Measurements from ENCODE around the gene DCLK1. TPM values are rescaled to one million over a fixed set of nuclear protein-coding genes. Genes with fewer than 3 reads are reported as not detected.

The DCLK1 gene
- polyA plus RNA-seq, 4 donors = 4.3 to 39.0 (median 8.9) TPM

GRCh38 chr13:35912841-35913240, 218.3 kb downstream of the DCLK1 start:
- DNase-seq (ENCODE audit: low read depth in 4 of 4, low spot score in 3 of 4) = no peak

- no peak for DNase-seq (ENCODE audit: low read depth in 4 of 4, low spot score in 3 of 4)
Observed at GRCh38 chr13:35909837-35910540, 221.2 kb downstream of the DCLK1 start.

- no peak for DNase-seq (ENCODE audit: low read depth in 4 of 4, low spot score in 3 of 4)
Observed at GRCh38 chr13:35909091-35909490, 222.1 kb downstream of the DCLK1 start.

GRCh38 chr13:35908226-35908625, 223.0 kb downstream of the DCLK1 start:
- no peak for DNase-seq (ENCODE audit: low read depth in 4 of 4, low spot score in 3 of 4)

- no peak for DNase-seq (ENCODE audit: low read depth in 4 of 4, low spot score in 3 of 4)
Observed at GRCh38 chr13:35906636-35907035, 224.5 kb downstream of the DCLK1 start.

GRCh38 chr13:35903075-35903474, 228.1 kb downstream of the DCLK1 start:
- DNase-seq (ENCODE audit: low read depth in 4 of 4, low spot score in 3 of 4) = no peak

GRCh38 chr13:35898041-35898440, 233.1 kb downstream of the DCLK1 start:
- DNase-seq (ENCODE audit: low read depth in 4 of 4, low spot score in 3 of 4) = no peak

- no peak for DNase-seq (ENCODE audit: low read depth in 4 of 4, low spot score in 3 of 4)
Observed at GRCh38 chr13:35894636-35895035, 236.5 kb downstream of the DCLK1 start.

- DNase-seq (ENCODE audit: low read depth in 4 of 4, low spot score in 3 of 4) = no peak
Observed at GRCh38 chr13:35892837-35893814, 238.1 kb downstream of the DCLK1 start.

- no peak for DNase-seq (ENCODE audit: low read depth in 4 of 4, low spot score in 3 of 4)
Observed at GRCh38 chr13:35891507-35892441, 239.4 kb downstream of the DCLK1 start.

GRCh38 chr13:35889560-35889959, 241.6 kb downstream of the DCLK1 start:
- no peak for DNase-seq (ENCODE audit: low read depth in 4 of 4, low spot score in 3 of 4)

- no peak for DNase-seq (ENCODE audit: low read depth in 4 of 4, low spot score in 3 of 4)
Observed at GRCh38 chr13:35888981-35889380, 242.2 kb downstream of the DCLK1 start.

GRCh38 chr13:35888457-35888883, 242.7 kb downstream of the DCLK1 start:
- DNase-seq (ENCODE audit: low read depth in 4 of 4, low spot score in 3 of 4) = no peak

- no peak for DNase-seq (ENCODE audit: low read depth in 4 of 4, low spot score in 3 of 4)
Observed at GRCh38 chr13:35887115-35887666, 244.0 kb downstream of the DCLK1 start.

GRCh38 chr13:35886332-35887114, 244.7 kb downstream of the DCLK1 start:
- no peak for DNase-seq (ENCODE audit: low read depth in 4 of 4, low spot score in 3 of 4)

- no peak for DNase-seq (ENCODE audit: low read depth in 4 of 4, low spot score in 3 of 4)
Observed at GRCh38 chr13:35884211-35884760, 246.9 kb downstream of the DCLK1 start.

GRCh38 chr13:35882722-35883497, 248.3 kb downstream of the DCLK1 start:
- DNase-seq (ENCODE audit: low read depth in 4 of 4, low spot score in 3 of 4) = peak in 2 of 4 donors; percentile 36 to 46

- DNase-seq (ENCODE audit: low read depth in 4 of 4, low spot score in 3 of 4) = no peak
Observed at GRCh38 chr13:35881360-35881759, 249.8 kb downstream of the DCLK1 start.
